Neural crest cell (in vitro differentiated cells): ENCODE measurements around the gene DUSP9. TPM values are rescaled to one million over a fixed set of nuclear protein-coding genes. Genes with fewer than 3 reads are reported as not detected.
"Not testable (repeated sequence)": the region's sequence is repeated elsewhere in the genome, so short reads cannot be mapped to it uniquely, and the experiment has no call there.

Source experiments
- DNase-seq: peaks from one replicate; pipeline ENCODE4 v3.0.0; 2021; ENCODE audit warnings: low read depth, mixed read lengths, low spot score
- H3K27ac Mint-ChIP-seq: one replicate; pipeline ENCODE4 v1.8.0; 2021; ENCODE audit warnings: mild to moderate bottlenecking, mixed read lengths; ENCODE audit not compliant: unreplicated experiment
- H3K27me3 Mint-ChIP-seq: 2 replicates; pipeline ENCODE4 v1.8.0; 2021; ENCODE audit warnings: low read depth, mild to moderate bottlenecking, mixed read lengths
- H3K36me3 Mint-ChIP-seq: 2 replicates; pipeline ENCODE4 v1.8.0; 2021; ENCODE audit warnings: low read depth, mild to moderate bottlenecking, mixed read lengths
- H3K4me1 Mint-ChIP-seq: 2 replicates; pipeline ENCODE4 v1.8.0; 2021; ENCODE audit warnings: mixed read lengths
- H3K4me3 Mint-ChIP-seq: one replicate; pipeline ENCODE4 v1.8.0; 2021; ENCODE audit warnings: mild to moderate bottlenecking, mixed read lengths
- H3K9me3 Mint-ChIP-seq: 2 replicates; pipeline ENCODE4 v1.8.0; 2021; ENCODE audit warnings: mixed read lengths
- CTCF ChIP-seq: fragments of 200-600 bp; sonication (generic); conservative IDR thresholded peaks from 2 replicates; pipeline ENCODE4 v1.5.0; 2021; ENCODE audit warnings: antibody characterized with exemption, mild to moderate bottlenecking
- total RNA-seq: library from RNA; stranded (reverse); gene quantifications from 2 replicates; pipeline ENCODE4 v1.2.1, GENCODE V29; 2021

DUSP9 gene
- total RNA-seq, 1 donor from 2014 or later = 1.7 TPM

GRCh38 chrX:153672531-153673427 is 25.8 kb downstream of the DUSP9 start:
- Mint-ChIP-seq H3K27ac (peak overlapping the region; percentile 96), H3K9me3 (peaks cover 3% of the 10 kb centered on the region), H3K4me3 (no peak overlapping the region), H3K36me3 (peaks cover 4% of the 10 kb centered on the region), H3K4me1 (peaks cover 12% of the 10 kb centered on the region), H3K27me3 (peaks cover 33% of the 10 kb centered on the region)
- no peak for DNase-seq
- no peak for TF ChIP-seq CTCF

GRCh38 chrX:153673428-153674218 is 26.6 kb downstream of the DUSP9 start, which contains the start of gene PNCK:
Gene PNCK (minus strand): TSS chrX:153673813. CDS start chrX:153673076, 737 bp downstream.
- Mint-ChIP-seq H3K4me1 (peaks cover 7% of the 10 kb centered on the region), H3K4me3 (peak within 1 kb of the TSS; percentile 45), H3K9me3 (no peaks in the 10 kb centered on the region), H3K27me3 (peaks cover 28% of the 10 kb centered on the region), H3K27ac (peak within 1 kb of the TSS; percentile 96), H3K36me3 (no peaks in the 10 kb centered on the region)
- no peak for TF ChIP-seq CTCF
- no peak for DNase-seq

GRCh38 chrX:153674219-153674851 is 27.3 kb downstream of the DUSP9 start:
- no peaks in the 10 kb centered on the region for H3K36me3 Mint-ChIP-seq
- H3K27ac Mint-ChIP-seq = no peak overlapping the region
- peak overlapping the region; percentile 45 for H3K4me3 Mint-ChIP-seq
- H3K27me3 Mint-ChIP-seq = peaks cover 28% of the 10 kb centered on the region
- no peak for DNase-seq
- no peak for TF ChIP-seq CTCF
- H3K9me3 Mint-ChIP-seq = no peaks in the 10 kb centered on the region
- peaks cover 7% of the 10 kb centered on the region for H3K4me1 Mint-ChIP-seq

- H3K9me3 Mint-ChIP-seq = peaks cover 10% of the 10 kb centered on the region
- DNase-seq = no peak
- H3K4me1 Mint-ChIP-seq = peaks cover 8% of the 10 kb centered on the region
- TF ChIP-seq CTCF = no peak
- no peak overlapping the region for H3K27ac Mint-ChIP-seq
- no peak overlapping the region for H3K4me3 Mint-ChIP-seq
- H3K27me3 Mint-ChIP-seq = peaks cover 3% of the 10 kb centered on the region
- peaks cover 2% of the 10 kb centered on the region for H3K36me3 Mint-ChIP-seq
These were observed 34.2 kb downstream of the DUSP9 start for GRCh38 chrX:153681175-153681574.

GRCh38 chrX:153683486-153683885 is 36.5 kb downstream of the DUSP9 start:
- not testable (repeated sequence) for H3K36me3 Mint-ChIP-seq, H3K9me3 Mint-ChIP-seq, H3K27ac Mint-ChIP-seq, H3K27me3 Mint-ChIP-seq, H3K4me3 Mint-ChIP-seq, DNase-seq
- H3K4me1 Mint-ChIP-seq = peaks cover 13% of the 10 kb centered on the region
